K562 (cell line): Measurements from ENCODE around the gene CD72. TPM values are rescaled to one million over a fixed set of nuclear protein-coding genes. Genes with fewer than 3 reads are reported as not detected.

ENCODE experiments used
- ATAC-seq: fragments of 200-7000 bp; cut with Tn5 transposase; 3 replicates; pipeline ENCODE4 v1.9.1; 2020; ENCODE audit warnings: moderate library complexity
- BruUV-seq: library from RNA; stranded (reverse); fragments of 400-500 nt; replicated peaks from 2 replicates; lab custom pipeline; 2021; lab: Mats Ljungman, UMichigan
- CTCF ChIA-PET: fragments of 300-600 bp; formaldehyde crosslinking; extraction: SDS; loops from one replicate; lab custom pipeline; 2021; ENCODE audit warnings: low intra/inter-chr PET ratio; lab: Yijun Ruan, JAX
- POLR2A ChIA-PET: fragments of 300-600, 350-650 bp; sonication (Branson Sonifier 250); formaldehyde crosslinking; extraction: SDS; loops from one replicate; lab custom pipeline; 2021; ENCODE audit warnings: antibody characterized with exemption, inconsistent platforms; lab: Yijun Ruan, JAX
- DNase-seq, 4 experiments: peaks; one replicate each; pipeline versions ENCODE4 v3.0.0 to v3.0.0-alpha.2; 2011 to 2018; ENCODE audit warnings: low spot score in 3 of 4, mixed read lengths in 3 of 4; ENCODE audit errors: extremely low read depth in 1 of 4
- FAIRE-seq: peaks from 2 replicates; lab custom pipeline; 2011; peaks lifted over from hg19 to GRCh38; lab: Jason Lieb, UNC
- H2AFZ ChIP-seq: 2 replicates; pipeline ENCODE4 v1.6.0; 2011; ENCODE audit warnings: low read depth, low read length, control low read depth, inconsistent platforms
- H3K27ac ChIP-seq: fragments of 200-600 bp; 3 replicates; pipeline ENCODE4 v1.8.0; 2011; ENCODE audit warnings: low read depth, mild to moderate bottlenecking, control low read depth, inconsistent platforms, low read length, moderate library complexity, mixed read lengths; ENCODE audit errors: extremely low read depth
- H3K27me3 ChIP-seq, 2 experiments: fragments of 300-600 bp in 1 of 2; 2 replicates in 1 of 2; 3 replicates in 1 of 2; pipeline versions ENCODE4 v1.6.0 to v1.8.0; 2011; ENCODE audit warnings: inconsistent platforms in 2 of 2, low read length in 2 of 2, mild to moderate bottlenecking in 1 of 2, mixed read lengths in 1 of 2, moderate library complexity in 1 of 2; ENCODE audit not compliant: control insufficient read depth in 2 of 2, insufficient read depth in 2 of 2
- H3K36me3 ChIP-seq: fragments of 300-600 bp; 3 replicates; pipeline ENCODE4 v1.8.0; 2011; ENCODE audit warnings: mild to moderate bottlenecking, low read length, inconsistent platforms; ENCODE audit not compliant: control insufficient read depth, insufficient read depth
- H3K4me1 ChIP-seq, 2 experiments: fragments of 200-600 bp in 1 of 2; replicated peaks in 1 of 2; 2 replicates in 1 of 2; 3 replicates in 1 of 2; pipeline versions ENCODE4 v1.5.1 to v1.8.0; 2011; ENCODE audit warnings: inconsistent platforms in 2 of 2, low read length in 2 of 2, mild to moderate bottlenecking in 1 of 2, mixed read lengths in 1 of 2, moderate library complexity in 1 of 2; ENCODE audit not compliant: control insufficient read depth in 2 of 2, insufficient read depth in 2 of 2
- H3K4me2 ChIP-seq: 2 replicates; pipeline ENCODE4 v1.6.1; 2011; ENCODE audit warnings: low read length, control low read depth, inconsistent platforms, mixed read lengths; ENCODE audit not compliant: insufficient read depth
- H3K4me3 ChIP-seq: fragments of 200-600 bp; sonication (generic), shearing (Covaris generic); 2 replicates; pipeline ENCODE4 v1.5.1; 2016; ENCODE audit warnings: control low read depth, inconsistent platforms
- H3K79me2 ChIP-seq: fragments of 200-600 bp; 3 replicates; pipeline ENCODE4 v1.8.0; 2011; ENCODE audit warnings: low read length, inconsistent platforms; ENCODE audit not compliant: control insufficient read depth, insufficient read depth
- H3K9ac ChIP-seq, 2 experiments: 2 replicates each; pipeline versions ENCODE4 v1.6.0 to v1.6.1; 2011; ENCODE audit warnings: low read depth in 2 of 2, low read length in 2 of 2, control low read depth in 1 of 2, inconsistent platforms in 1 of 2, mild to moderate bottlenecking in 1 of 2, mixed read lengths in 1 of 2; ENCODE audit not compliant: insufficient read depth in 1 of 2
- H3K9me1 ChIP-seq: one replicate; pipeline ENCODE4 v1.6.0; 2011; ENCODE audit warnings: inconsistent platforms, mild to moderate bottlenecking, low read length, moderate library complexity; ENCODE audit not compliant: control insufficient read depth, insufficient read depth
- H3K9me3 ChIP-seq: replicated peaks from 2 replicates; pipeline ENCODE4 v1.5.1; 2011; ENCODE audit warnings: low read depth, low read length, inconsistent platforms; ENCODE audit not compliant: control insufficient read depth, insufficient read depth
- H4K20me1 ChIP-seq: replicated peaks from 2 replicates; pipeline ENCODE4 v1.6.1; 2011; ENCODE audit warnings: low read length, inconsistent platforms, mixed read lengths; ENCODE audit not compliant: control insufficient read depth, insufficient read depth
- C11orf30 ChIP-seq: fragments of 450-650 bp; IDR thresholded peaks from 2 replicates; pipeline ENCODE4 v1.6.1; 2016; ENCODE audit warnings: low read depth, mild to moderate bottlenecking
- CEBPG ChIP-seq, 3 experiments: fragments of 200-800 bp in 1 of 3; sonication (Bioruptor generic) in 1 of 3; sonication (generic) in 1 of 3; formaldehyde crosslinking in 1 of 3; IDR thresholded peaks in 2 of 3; conservative IDR thresholded peaks in 1 of 3; 2 replicates each; pipeline versions ENCODE4 v1.6.1 to v1.8.0; 2016 to 2022; ENCODE audit warnings: missing compliant biosample characterization in 2 of 3, missing genetic modification characterization in 2 of 3, mild to moderate bottlenecking in 1 of 3, missing genetic modification reagents in 1 of 3
- FOSL1 ChIP-seq: fragments of 200-800 bp; sonication (Bioruptor generic); conservative IDR thresholded peaks from 2 replicates; pipeline ENCODE4 v1.6.1; 2016; ENCODE audit warnings: missing genetic modification characterization, missing compliant biosample characterization
- MAFF ChIP-seq: IDR thresholded peaks from 2 replicates; pipeline ENCODE4 v1.6.1; 2012; ENCODE audit warnings: low read length, improper control_type of control experiment
- MAFG ChIP-seq: fragments of 450-650 bp; conservative IDR thresholded peaks from 2 replicates; pipeline ENCODE4 v1.6.1; 2016; ENCODE audit warnings: missing genetic modification characterization, missing compliant biosample characterization
- MAFK ChIP-seq: IDR thresholded peaks from 2 replicates; pipeline ENCODE4 v1.6.1; 2011; ENCODE audit warnings: low read length, improper control_type of control experiment
- NFATC3 ChIP-seq: fragments of 450-650 bp; IDR thresholded peaks from 2 replicates; pipeline ENCODE4 v1.6.1; 2017; ENCODE audit warnings: mild to moderate bottlenecking
- SRSF1 ChIP-seq: fragments of 200-400 bp; formaldehyde crosslinking; IDR thresholded peaks from 2 replicates; pipeline ENCODE4 v1.6.1; 2017; ENCODE audit warnings: mild to moderate bottlenecking, low read depth, low read length, moderate library complexity
- ZFP1 ChIP-seq: fragments of 450-650 bp; formaldehyde crosslinking; IDR thresholded peaks from 2 replicates; pipeline ENCODE4 v1.4.0; 2020; ENCODE audit warnings: mild to moderate bottlenecking, mixed read lengths
- ZNF316 ChIP-seq: fragments of 450-650 bp; IDR thresholded peaks from 2 replicates; pipeline ENCODE4 v1.6.1; 2016
- WGBS: fragments of 100-300 bp; shearing (Covaris generic); methylation state at CpG from one replicate; pipeline ENCODE4 v1.1.6; 2016; ENCODE audit warnings: low coverage, mixed read lengths; ENCODE audit not compliant: insufficient coverage; ENCODE audit errors: missing lambda C conversion rate; 5-methylcytosine and 5-hydroxymethylcytosine counted together
- in situ Hi-C: fragments of 300-500 bp; cut with MboI; formaldehyde crosslinking; loops from 4 replicates; pipeline ENCODE4 v1.15.0; 2018; ENCODE audit warnings: inconsistent platforms, mixed read lengths
- intact Hi-C: fragments of 100-400 bp; cut with micrococcal nuclease; formaldehyde crosslinking; loops from 2 replicates; pipeline ENCODE4 v1.14.2; 2022
- polyA plus RNA-seq, 8 experiments: library from polyadenylated mRNA; depleted of rRNA in 4 of 8; stranded (reverse) in 5 of 8; unstranded in 3 of 8; fragments of >200 nt; fragmentation: Nextera tagmentation in 2 of 8; fragmentation: Illumina TruSeq in 1 of 8; extraction: Ambion mirVana in 2 of 8; extraction: Trizol in 1 of 8; gene quantifications; 2 replicates each; pipeline versions ENCODE4 v1.2.1 to v1.2.3, GENCODE V29; 2011 to 2014; ENCODE audit warnings: inconsistent platforms in 1 of 8, missing spikeins in 1 of 8
- total RNA-seq, 7 experiments: library from RNA; depleted of rRNA in 6 of 7; stranded (reverse); fragments of >200 nt in 6 of 7; fragmentation: Illumina TruSeq in 2 of 7; extraction: Trizol in 2 of 7; gene quantifications; 2 replicates each; pipeline versions ENCODE4 v1.2.1 to v1.2.3, GENCODE V29; 2011 to 2021; ENCODE audit warnings: low replicate concordance in 1 of 7
- TF ChIP-seq, protein P1 (sequence below): sonication (generic); formaldehyde crosslinking; IDR thresholded peaks from 2 replicates; pipeline ENCODE4 v1.8.0; 2022; ENCODE audit warnings: missing genetic modification reagents, mild to moderate bottlenecking, borderline replicate concordance
- TF ChIP-seq, protein P2 (sequence below): fragments of 450-650 bp; IDR thresholded peaks from 2 replicates; pipeline ENCODE4 v1.6.1; 2018; ENCODE audit not compliant: partially characterized antibody

The CD72 gene
- total and polyA plus RNA-seq, 9 of the 15 experiments (the other 6 are each of a cell fraction or from before 2014, with no cell fraction given) = 0.11 to 0.78 (median 0.27) TPM; not detected in 1

DNA sequence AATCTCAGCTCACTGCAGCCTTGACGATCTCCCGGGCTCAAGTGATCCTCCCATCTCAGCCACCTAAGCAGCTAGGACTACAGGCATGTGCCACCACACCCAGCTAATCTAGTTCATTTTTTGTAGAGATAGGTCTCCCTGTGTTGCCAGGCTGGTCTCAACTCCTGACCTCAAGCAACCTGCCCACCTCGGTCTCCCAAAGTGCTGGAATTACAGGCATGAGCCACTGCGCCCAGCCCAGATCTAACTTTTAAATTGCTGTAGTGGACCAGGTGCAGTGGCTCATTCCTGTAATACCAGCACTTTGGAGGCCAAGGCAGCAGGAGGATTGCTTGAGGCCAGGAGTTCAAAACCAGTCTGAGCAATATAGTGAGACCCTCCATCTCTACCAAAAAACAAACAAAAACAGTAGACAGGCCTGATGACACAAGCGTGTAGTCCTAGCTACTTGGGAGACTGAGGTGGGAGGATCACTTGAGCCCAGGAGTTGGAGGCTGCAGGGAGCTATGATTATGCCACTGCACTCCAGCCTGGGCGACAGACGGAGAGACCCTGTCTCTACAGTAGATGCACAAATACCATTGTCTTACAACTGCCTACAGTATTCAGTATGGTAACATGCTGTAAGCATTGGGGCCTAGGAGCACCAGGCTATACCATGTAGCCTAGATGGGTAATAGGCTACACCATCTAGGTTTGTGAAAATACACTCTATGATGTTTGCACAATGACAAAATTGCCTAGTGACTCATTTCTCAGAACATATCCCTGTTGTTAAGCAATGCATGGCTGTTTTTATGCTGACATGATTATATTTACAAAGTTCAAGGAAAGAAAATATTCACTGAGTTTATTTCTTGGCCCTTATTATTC lies 34.0 kb upstream of the CD72 start:
- Histone ChIP-seq H3K27ac (no peak overlapping the region), H3K4me2 (no peak overlapping the region), H4K20me1 (no peaks in the 10 kb centered on the region), H3K27me3 (no peaks in the 10 kb centered on the region), H3K4me1 (peaks cover 24 to 34% of the 10 kb centered on the region in 2 experiments), H3K36me3 (no peaks in the 10 kb centered on the region), H2AFZ (no peak overlapping the region), H3K79me2 (no peaks in the 10 kb centered on the region), H3K9me1 (no peaks in the 10 kb centered on the region), H3K9me3 (no peaks in the 10 kb centered on the region), H3K9ac (no peak overlapping the region), H3K4me3 (no peak overlapping the region)
- DNase-seq (no peak), FAIRE-seq (no peak), ATAC-seq (no peak)
- no TSS peak for BruUV-seq
- intact Hi-C loops = no loop called here
- 54% methylated on average over 5 of the region's 7 CpGs for WGBS
- ChIA-PET POLR2A (interaction anchor here (0.6 to 0.7 kb wide), 3 partner anchors 13 to 807 kb away, joined by 3 read pairs; no protein-coding TSS in a partner anchor), CTCF (no interaction called here)
- TF ChIP-seq CEBPG (CRISPR knock-in tag; IDR thresholded peaks at IDR 0.05) = no peak
- peak in 1 of 2 experiments; percentile 64; a peak in 1 of 4 replicates for TF ChIP-seq CEBPG (tag; conservative IDR thresholded peaks at IDR 0.05 in 1 of 2, IDR thresholded peaks at IDR 0.05 in 1 of 2)
- TF ChIP-seq MAFG = peak; percentile 47
- peak; percentile 82 for TF ChIP-seq C11orf30
- TF ChIP-seq MAFK = peak; percentile 55; the same call in 1 of the 2 replicates
- TF ChIP-seq ZFP1 = no peak
- TF ChIP-seq MAFF = peak; percentile 52; the same call in 1 of the 2 replicates
- peak; percentile 88 for TF ChIP-seq ZNF316
- peak; percentile 43 for TF ChIP-seq FOSL1
- no peak for TF ChIP-seq SRSF1
- TF ChIP-seq, protein P1, sequence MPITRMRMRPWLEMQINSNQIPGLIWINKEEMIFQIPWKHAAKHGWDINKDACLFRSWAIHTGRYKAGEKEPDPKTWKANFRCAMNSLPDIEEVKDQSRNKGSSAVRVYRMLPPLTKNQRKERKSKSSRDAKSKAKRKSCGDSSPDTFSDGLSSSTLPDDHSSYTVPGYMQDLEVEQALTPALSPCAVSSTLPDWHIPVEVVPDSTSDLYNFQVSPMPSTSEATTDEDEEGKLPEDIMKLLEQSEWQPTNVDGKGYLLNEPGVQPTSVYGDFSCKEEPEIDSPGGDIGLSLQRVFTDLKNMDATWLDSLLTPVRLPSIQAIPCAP (CRISPR knock-in tag) = no peak
- TF ChIP-seq, protein P2, sequence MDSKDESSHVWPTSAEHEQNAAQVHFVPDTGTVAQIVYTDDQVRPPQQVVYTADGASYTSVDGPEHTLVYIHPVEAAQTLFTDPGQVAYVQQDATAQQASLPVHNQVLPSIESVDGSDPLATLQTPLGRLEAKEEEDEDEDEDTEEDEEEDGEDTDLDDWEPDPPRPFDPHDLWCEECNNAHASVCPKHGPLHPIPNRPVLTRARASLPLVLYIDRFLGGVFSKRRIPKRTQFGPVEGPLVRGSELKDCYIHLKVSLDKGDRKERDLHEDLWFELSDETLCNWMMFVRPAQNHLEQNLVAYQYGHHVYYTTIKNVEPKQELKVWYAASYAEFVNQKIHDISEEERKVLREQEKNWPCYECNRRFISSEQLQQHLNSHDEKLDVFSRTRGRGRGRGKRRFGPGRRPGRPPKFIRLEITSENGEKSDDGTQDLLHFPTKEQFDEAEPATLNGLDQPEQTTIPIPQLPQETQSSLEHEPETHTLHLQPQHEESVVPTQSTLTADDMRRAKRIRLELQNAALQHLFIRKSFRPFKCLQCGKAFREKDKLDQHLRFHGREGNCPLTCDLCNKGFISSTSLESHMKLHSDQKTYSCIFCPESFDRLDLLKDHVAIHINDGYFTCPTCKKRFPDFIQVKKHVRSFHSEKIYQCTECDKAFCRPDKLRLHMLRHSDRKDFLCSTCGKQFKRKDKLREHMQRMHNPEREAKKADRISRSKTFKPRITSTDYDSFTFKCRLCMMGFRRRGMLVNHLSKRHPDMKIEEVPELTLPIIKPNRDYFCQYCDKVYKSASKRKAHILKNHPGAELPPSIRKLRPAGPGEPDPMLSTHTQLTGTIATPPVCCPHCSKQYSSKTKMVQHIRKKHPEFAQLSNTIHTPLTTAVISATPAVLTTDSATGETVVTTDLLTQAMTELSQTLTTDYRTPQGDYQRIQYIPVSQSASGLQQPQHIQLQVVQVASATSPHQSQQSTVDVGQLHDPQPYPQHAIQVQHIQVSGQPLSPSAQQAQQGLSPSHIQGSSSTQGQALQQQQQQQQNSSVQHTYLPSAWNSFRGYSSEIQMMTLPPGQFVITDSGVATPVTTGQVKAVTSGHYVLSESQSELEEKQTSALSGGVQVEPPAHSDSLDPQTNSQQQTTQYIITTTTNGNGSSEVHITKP = peak; percentile 60
- no peak for TF ChIP-seq NFATC3
- in situ Hi-C loops = no loop called here
